ENCODE results near the gene P3H1. TPM values are rescaled to one million over a fixed set of nuclear protein-coding genes. Genes with fewer than 3 reads are reported as not detected.

P3H1 gene
- total RNA-seq, 1 experiment from 2014 or later = 84.8 TPM

DNA sequence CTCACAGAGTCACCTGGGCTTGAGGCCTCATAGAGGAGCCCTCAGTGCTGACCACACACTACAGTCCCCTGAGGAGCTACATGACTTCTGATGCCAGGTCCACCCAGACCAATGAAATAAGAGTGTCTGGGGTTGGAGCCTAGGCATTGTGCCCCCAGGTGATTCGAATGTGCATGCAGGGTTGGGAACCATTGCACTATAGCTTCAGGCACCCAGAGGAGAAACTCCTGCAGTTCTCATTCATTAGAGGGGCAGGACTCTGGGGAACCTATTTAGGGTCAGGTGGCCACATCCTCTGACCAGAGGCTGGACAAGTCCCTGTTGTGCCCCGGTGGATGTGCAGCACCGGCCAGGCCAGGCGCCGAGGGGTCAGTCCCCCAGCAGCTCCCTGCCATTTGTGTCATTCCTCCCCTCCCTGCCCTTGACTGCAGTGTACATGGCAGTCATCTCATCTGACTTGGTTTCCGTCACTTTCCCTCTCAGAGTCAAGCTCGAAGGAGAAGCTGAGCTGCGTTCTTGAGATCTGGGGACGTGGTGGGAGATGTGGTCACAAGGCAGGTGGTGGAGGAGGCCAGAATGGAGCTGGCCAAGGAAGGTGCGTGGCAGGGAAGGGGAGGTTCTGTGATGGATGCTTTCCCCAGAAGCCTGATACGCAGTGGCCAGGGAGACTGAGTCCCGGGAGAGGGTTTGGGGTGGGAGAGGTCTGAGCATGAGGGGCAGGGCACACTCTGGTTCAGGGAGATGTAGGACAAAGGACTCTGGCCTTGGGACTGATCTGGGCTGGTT lies 33.2 kb downstream of the P3H1 start:
- H3K4me1 ChIP-seq (ENCODE audit: control insufficient read depth, insufficient read depth, low read length) = no peaks in the 10 kb centered on the region
- DNase-seq (ENCODE audit: low read depth, low spot score) (no peak), ATAC-seq (no peak)
- intact Hi-C loops (cut with micrococcal nuclease; ENCODE audit: unreplicated experiment) (loop anchor here (10.0 kb wide), 1 partner anchor 159 kb away; no protein-coding TSS in a partner anchor), in situ Hi-C loops (cut with HindIII; ENCODE audit: low pct_unique_long_range_greater_than_20kb, low sequenced_read_pairs) (no loop called here)
- H3K27me3 ChIP-seq (ENCODE audit: control insufficient read depth, insufficient read depth, low read length) = no peaks in the 10 kb centered on the region
- no peak overlapping the region for H3K4me3 ChIP-seq (ENCODE audit: low read depth in 2 of 2, low read length in 2 of 2)
- H3K36me3 ChIP-seq (ENCODE audit: control insufficient read depth, insufficient read depth, low read length) = no peaks in the 10 kb centered on the region
- TF ChIP-seq, protein P1, sequence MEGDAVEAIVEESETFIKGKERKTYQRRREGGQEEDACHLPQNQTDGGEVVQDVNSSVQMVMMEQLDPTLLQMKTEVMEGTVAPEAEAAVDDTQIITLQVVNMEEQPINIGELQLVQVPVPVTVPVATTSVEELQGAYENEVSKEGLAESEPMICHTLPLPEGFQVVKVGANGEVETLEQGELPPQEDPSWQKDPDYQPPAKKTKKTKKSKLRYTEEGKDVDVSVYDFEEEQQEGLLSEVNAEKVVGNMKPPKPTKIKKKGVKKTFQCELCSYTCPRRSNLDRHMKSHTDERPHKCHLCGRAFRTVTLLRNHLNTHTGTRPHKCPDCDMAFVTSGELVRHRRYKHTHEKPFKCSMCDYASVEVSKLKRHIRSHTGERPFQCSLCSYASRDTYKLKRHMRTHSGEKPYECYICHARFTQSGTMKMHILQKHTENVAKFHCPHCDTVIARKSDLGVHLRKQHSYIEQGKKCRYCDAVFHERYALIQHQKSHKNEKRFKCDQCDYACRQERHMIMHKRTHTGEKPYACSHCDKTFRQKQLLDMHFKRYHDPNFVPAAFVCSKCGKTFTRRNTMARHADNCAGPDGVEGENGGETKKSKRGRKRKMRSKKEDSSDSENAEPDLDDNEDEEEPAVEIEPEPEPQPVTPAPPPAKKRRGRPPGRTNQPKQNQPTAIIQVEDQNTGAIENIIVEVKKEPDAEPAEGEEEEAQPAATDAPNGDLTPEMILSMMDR (IDR thresholded peaks at IDR 0.05) = no peak
- no peak for TF ChIP-seq SIN3A (IDR thresholded peaks at IDR 0.05; ENCODE audit: borderline replicate concordance, insufficient read depth, low read depth, low read length)
- BruUV-seq (replicated peaks) = no TSS peak
- ChIA-PET CTCF (interaction anchor here (0.6 kb wide), 1 partner anchor 64 kb away, joined by 3 read pairs; no protein-coding TSS in a partner anchor), POLR2A (no interaction called here)
- no peak overlapping the region for H3K27ac ChIP-seq (ENCODE audit: low read length)
- H3K9me3 ChIP-seq (ENCODE audit: control insufficient read depth, insufficient read depth, low read depth, low read length) = no peaks in the 10 kb centered on the region

DNA sequence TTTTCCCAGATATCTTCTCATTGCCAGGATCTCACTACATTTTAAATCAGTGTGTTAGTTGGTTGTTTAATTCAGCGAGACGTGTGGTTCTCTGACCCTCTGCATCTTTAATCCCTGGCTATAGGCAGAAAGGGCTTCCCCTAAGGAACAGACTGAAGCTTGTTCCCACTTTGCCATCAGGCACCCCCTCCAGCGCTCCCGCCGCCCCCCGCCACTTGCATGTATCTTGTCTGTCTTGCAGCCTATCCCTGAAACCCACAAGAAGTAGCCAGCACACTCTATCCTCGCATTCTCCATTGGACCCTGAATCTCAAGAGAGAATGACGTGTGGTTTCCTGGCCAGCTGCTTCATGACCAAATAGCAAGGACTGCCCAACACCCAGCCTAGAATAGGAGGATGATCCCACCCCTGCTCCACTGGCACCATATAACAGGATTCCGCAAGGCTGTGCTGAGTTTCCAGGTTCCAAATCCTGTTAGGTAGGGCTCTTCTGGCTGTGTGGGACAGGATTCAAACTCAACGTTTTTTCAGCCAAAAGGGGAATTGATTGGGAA lies 34.6 kb downstream of the P3H1 start:
- POLR2A ChIA-PET = interaction anchor here (0.6 kb wide), 1 partner anchor 9 kb away, joined by 7 read pairs; no protein-coding TSS in a partner anchor
- Histone ChIP-seq H3K27ac (ENCODE audit: low read length) (no peak overlapping the region), H3K27me3 (ENCODE audit: control insufficient read depth, insufficient read depth, low read length) (no peaks in the 10 kb centered on the region), H3K4me3 (ENCODE audit: low read depth in 2 of 2, low read length in 2 of 2) (no peak overlapping the region), H3K36me3 (ENCODE audit: control insufficient read depth, insufficient read depth, low read length) (no peaks in the 10 kb centered on the region), H3K4me1 (ENCODE audit: control insufficient read depth, insufficient read depth, low read length) (no peaks in the 10 kb centered on the region), H3K9me3 (ENCODE audit: control insufficient read depth, insufficient read depth, low read depth, low read length) (no peaks in the 10 kb centered on the region)
- no peak for TF ChIP-seq SIN3A (IDR thresholded peaks at IDR 0.05; ENCODE audit: borderline replicate concordance, insufficient read depth, low read depth, low read length)
- TF ChIP-seq TCF7L2 (IDR thresholded peaks at IDR 0.05; ENCODE audit: low read depth, low read length) = no peak
- TF ChIP-seq, protein P1 (IDR thresholded peaks at IDR 0.05) = no peak
- TF ChIP-seq REST (IDR thresholded peaks at IDR 0.05; ENCODE audit: insufficient read depth in 1 of 2, low read depth in 2 of 2, low read length in 1 of 2) = no peak
- TF ChIP-seq POLR2AphosphoS5 (IDR thresholded peaks at IDR 0.05; ENCODE audit: low read depth, low read length) = no peak
- DNase-seq (ENCODE audit: low read depth, low spot score) (no peak), ATAC-seq (no peak)
- in situ Hi-C loops (cut with HindIII; ENCODE audit: low pct_unique_long_range_greater_than_20kb, low sequenced_read_pairs) (no loop called here), intact Hi-C loops (cut with micrococcal nuclease; ENCODE audit: unreplicated experiment) (loop anchor here (10.0 kb wide), 1 partner anchor 157 kb away; no protein-coding TSS in a partner anchor)
- CTCF ChIA-PET = no interaction called here
- BruUV-seq (replicated peaks) = no TSS peak
